Lung (tissue), 12 donors: Measurements from ENCODE around the gene PLA2G2F. TPM values are rescaled to one million over a fixed set of nuclear protein-coding genes. Genes with fewer than 3 reads are reported as not detected.

Experiments
- ATAC-seq: fragments of 200-7000 bp; cut with Tn5 transposase; one replicate; pipeline ENCODE4 v1.9.1; 2020; ENCODE audit warnings: moderate number of reproducible peaks; ENCODE audit not compliant: insufficient read depth, low FRiP score
- DNase-seq, 3 donors: peaks; one replicate each; pipeline ENCODE4 v3.0.0-alpha.2; 2013 to 2017
- H3K27ac ChIP-seq, 2 donors: one replicate each; pipeline ENCODE4 v1.5.1; 2013; ENCODE audit warnings: mild to moderate bottlenecking in 2 of 2, moderate library complexity in 2 of 2, control low read depth in 1 of 2, inconsistent platforms in 1 of 2, low read depth in 1 of 2, low read length in 1 of 2
- H3K27me3 ChIP-seq, 3 donors: one replicate each; pipeline ENCODE4 v1.5.1; 2013; ENCODE audit warnings: low read length in 2 of 3; ENCODE audit not compliant: control insufficient read depth in 3 of 3, insufficient read depth in 3 of 3
- H3K36me3 ChIP-seq, 4 donors: one replicate each; pipeline ENCODE4 v1.5.1; 2013; ENCODE audit warnings: low read length in 4 of 4, mild to moderate bottlenecking in 1 of 4, moderate library complexity in 1 of 4; ENCODE audit not compliant: control insufficient read depth in 4 of 4, insufficient read depth in 4 of 4
- H3K4me1 ChIP-seq, 5 donors: one replicate each; pipeline ENCODE4 v1.5.1; 2013; ENCODE audit warnings: low read length in 5 of 5, mild to moderate bottlenecking in 2 of 5, moderate library complexity in 1 of 5; ENCODE audit not compliant: control insufficient read depth in 5 of 5, insufficient read depth in 5 of 5
- H3K4me3 ChIP-seq: one replicate; pipeline ENCODE4 v1.5.1; 2013; ENCODE audit warnings: mild to moderate bottlenecking, control low read depth, moderate library complexity
- H3K9ac ChIP-seq, 2 donors: one replicate each; pipeline ENCODE4 v1.5.1; 2013; ENCODE audit warnings: low read length in 2 of 2, control low read depth in 1 of 2; ENCODE audit not compliant: insufficient read depth in 1 of 2
- H3K9me3 ChIP-seq, 4 donors: one replicate each; pipeline ENCODE4 v1.5.1; 2013; ENCODE audit warnings: low read length in 3 of 4, mild to moderate bottlenecking in 1 of 4, moderate library complexity in 1 of 4; ENCODE audit not compliant: control insufficient read depth in 4 of 4, insufficient read depth in 3 of 4
- CTCF ChIP-seq: IDR thresholded peaks from 2 replicates; pipeline ENCODE4 v1.5.1; 2012; ENCODE audit warnings: mild to moderate bottlenecking; ENCODE audit errors: control extremely low read depth, extremely low read depth
- WGBS, 2 donors: extraction: QIAGEN DNeasy Blood & Tissue Kit; methylation state at CpG; one replicate each; pipeline ENCODE4 v1.1.7; 2013; 5-methylcytosine and 5-hydroxymethylcytosine counted together
- polyA plus RNA-seq, 2 donors: library from polyadenylated mRNA; stranded (reverse); fragments of 200-250 nt; gene quantifications; one replicate each; pipeline ENCODE4 v1.2.1, GENCODE V29; 2013
- total RNA-seq, 2 donors: library from RNA; depleted of rRNA in 1 of 2; stranded (reverse); fragments of >200 nt in 1 of 2; gene quantifications; one replicate each; pipeline ENCODE4 v1.2.1, GENCODE V29; 2014 to 2021
- donor health status: control.
- donor health status: control.
- donor health status: Bipolar disorder and iron deficiency.
- donor health status: healthy.
- donor health status: DM: yes; HTN: yes; CAD: no.

The PLA2G2F gene
- total and polyA plus RNA-seq, 4 donors, result not detected

- peaks cover 0 to 7% (median 0%) of the 10 kb centered on the region in 5 donors for H3K4me1 ChIP-seq
- no peaks in the 10 kb centered on the region for H3K27me3 ChIP-seq
- no peak overlapping the region for H3K4me3 ChIP-seq
- H3K27ac ChIP-seq, result no peak overlapping the region
- DNase-seq (no peak), ATAC-seq (no peak)
- H3K9ac ChIP-seq, result no peak overlapping the region
- no peak for TF ChIP-seq CTCF
- no peaks in the 10 kb centered on the region for H3K36me3 ChIP-seq
- H3K9me3 ChIP-seq, result no peaks in the 10 kb centered on the region
- 85 to 90% methylated on average over 13 of the region's 13 CpGs for WGBS, 2 donors
Measured at GRCh38 chr1:20142001-20142710, 3.0 kb downstream of the PLA2G2F start.

- 95 to 97% methylated on average over 8 of the region's 8 CpGs for WGBS, 2 donors
- TF ChIP-seq CTCF, result no peak
- no peak for DNase-seq
Measured at GRCh38 chr1:20143318-20143717, 4.2 kb downstream of the PLA2G2F start.

DNA sequence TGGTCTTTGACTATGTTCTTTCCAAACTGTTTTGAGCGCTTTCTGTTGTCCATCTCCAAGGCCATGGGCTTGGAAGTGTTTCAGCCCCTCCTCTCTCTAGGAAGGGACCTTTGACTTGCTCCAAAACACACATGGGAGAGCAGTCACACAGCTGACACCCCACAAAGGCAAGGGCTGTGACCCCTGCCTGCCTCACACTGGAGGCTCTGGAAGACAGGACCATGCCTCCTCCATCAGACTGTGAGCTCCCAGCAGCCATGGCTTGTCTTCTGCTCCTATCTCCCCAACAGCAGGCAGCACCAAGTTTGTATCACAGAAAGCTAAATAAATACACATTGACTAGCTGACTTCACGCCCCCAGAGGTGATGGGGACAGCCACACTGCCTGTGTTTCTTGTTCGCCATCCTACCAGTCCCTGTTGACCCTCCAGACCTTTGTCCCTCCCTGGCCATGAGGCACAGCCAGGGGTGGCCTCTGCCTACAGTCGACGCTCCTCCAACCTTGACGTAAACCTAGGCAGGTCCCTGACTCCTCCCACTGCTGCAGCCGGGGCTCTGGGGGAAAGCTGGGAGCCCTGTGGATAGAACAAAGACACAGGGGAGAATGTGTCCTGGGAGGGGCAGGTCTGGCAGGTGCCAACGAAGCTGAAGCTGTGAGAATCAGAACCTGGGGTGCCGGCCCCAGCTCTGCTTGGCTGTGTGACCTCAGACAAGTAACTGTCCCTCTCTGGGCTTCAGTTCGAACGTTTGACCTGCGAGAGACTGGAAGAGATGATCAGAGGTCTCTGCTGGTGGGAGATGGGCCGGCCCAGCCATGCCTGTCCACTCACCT, 4.8 kb downstream of the PLA2G2F start:
- DNase-seq, result no peak

More at GRCh38 chr1:20143318-20143717, 4.2 kb downstream of the PLA2G2F start:
- H3K36me3 ChIP-seq, result no peaks in the 10 kb centered on the region
- H3K9ac ChIP-seq, result no peak overlapping the region
- H3K27ac ChIP-seq, result no peak overlapping the region
- no peak for ATAC-seq
- no peak overlapping the region for H3K4me3 ChIP-seq
- H3K27me3 ChIP-seq, result peaks cover 0 to 2% (median 0%) of the 10 kb centered on the region in 3 donors
- no peaks in the 10 kb centered on the region for H3K9me3 ChIP-seq
- H3K4me1 ChIP-seq, result no peaks in the 10 kb centered on the region

More for the DNA sequence above, 4.8 kb downstream of the PLA2G2F start:
- Histone ChIP-seq H3K27ac (no peak overlapping the region), H3K4me3 (no peak overlapping the region), H3K4me1 (no peaks in the 10 kb centered on the region), H3K9ac (no peak overlapping the region), H3K27me3 (peaks cover 0 to 2% (median 0%) of the 10 kb centered on the region in 3 donors), H3K9me3 (no peaks in the 10 kb centered on the region), H3K36me3 (no peaks in the 10 kb centered on the region)
- no peak for TF ChIP-seq CTCF
- no peak for ATAC-seq
- 68 to 73% methylated on average over 13 of the region's 13 CpGs for WGBS, 2 donors
